CD4-positive, alpha-beta T cell treated with Interleukin-21 for 1 hour (primary cell): ENCODE measurements around the gene PFDN5.

Experiments used
- DNase-seq: peaks from one replicate; pipeline ENCODE4 v3.0.0-alpha.2; 2020

Gene PFDN5

GRCh38 chr12:53295070-53295890 lies at the start of gene PFDN5:
TSS of gene PFDN5 (plus strand) at chr12:53295542. CDS start at chr12:53295568, 26 bp downstream.
- DNase-seq = peak; percentile 93

GRCh38 chr12:53251477-53252348 lies 43.6 kb upstream of the PFDN5 start:
- DNase-seq = peak; percentile 77

GRCh38 chr12:53252349-53252916 lies 42.9 kb upstream of the PFDN5 start:
- no peak for DNase-seq

DNA sequence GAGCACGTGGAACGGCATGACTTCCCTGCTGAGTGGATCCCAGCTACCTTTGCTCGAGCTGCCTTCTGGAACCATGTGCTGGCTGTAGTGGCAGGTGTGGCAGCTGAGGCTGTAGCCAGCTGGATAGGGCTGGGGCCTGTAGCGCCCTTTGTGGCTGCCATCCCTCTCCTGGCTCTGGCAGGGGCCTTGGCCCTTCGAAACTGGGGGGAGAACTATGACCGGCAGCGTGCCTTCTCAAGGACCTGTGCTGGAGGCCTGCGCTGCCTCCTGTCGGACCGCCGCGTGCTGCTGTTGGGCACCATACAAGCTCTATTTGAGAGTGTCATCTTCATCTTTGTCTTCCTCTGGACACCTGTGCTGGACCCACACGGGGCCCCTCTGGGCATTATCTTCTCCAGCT lies 42.0 kb upstream of the PFDN5 start:
- no peak for DNase-seq

- DNase-seq = no peak
Measured at GRCh38 chr12:53254816-53255545, 40.4 kb upstream of the PFDN5 start.

DNA sequence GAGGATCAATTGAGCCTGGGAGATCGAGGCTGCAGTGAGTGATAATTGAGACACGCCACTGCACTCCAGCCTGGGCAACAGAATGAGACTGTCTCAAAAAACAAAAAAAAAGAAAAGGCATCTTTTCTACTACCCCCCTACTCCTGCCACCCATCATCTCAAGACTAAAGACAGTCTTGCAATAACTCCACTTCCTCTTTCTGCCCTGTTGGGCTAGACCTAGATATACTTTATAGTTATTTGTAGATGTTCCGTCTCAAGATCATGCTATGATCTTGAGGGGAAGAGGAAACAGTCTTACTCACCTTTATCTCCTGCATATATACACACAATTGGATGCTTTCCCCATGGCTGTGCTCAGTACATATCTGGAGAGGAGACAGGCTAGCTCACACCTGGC lies 39.3 kb upstream of the PFDN5 start:
- DNase-seq = no peak

DNA sequence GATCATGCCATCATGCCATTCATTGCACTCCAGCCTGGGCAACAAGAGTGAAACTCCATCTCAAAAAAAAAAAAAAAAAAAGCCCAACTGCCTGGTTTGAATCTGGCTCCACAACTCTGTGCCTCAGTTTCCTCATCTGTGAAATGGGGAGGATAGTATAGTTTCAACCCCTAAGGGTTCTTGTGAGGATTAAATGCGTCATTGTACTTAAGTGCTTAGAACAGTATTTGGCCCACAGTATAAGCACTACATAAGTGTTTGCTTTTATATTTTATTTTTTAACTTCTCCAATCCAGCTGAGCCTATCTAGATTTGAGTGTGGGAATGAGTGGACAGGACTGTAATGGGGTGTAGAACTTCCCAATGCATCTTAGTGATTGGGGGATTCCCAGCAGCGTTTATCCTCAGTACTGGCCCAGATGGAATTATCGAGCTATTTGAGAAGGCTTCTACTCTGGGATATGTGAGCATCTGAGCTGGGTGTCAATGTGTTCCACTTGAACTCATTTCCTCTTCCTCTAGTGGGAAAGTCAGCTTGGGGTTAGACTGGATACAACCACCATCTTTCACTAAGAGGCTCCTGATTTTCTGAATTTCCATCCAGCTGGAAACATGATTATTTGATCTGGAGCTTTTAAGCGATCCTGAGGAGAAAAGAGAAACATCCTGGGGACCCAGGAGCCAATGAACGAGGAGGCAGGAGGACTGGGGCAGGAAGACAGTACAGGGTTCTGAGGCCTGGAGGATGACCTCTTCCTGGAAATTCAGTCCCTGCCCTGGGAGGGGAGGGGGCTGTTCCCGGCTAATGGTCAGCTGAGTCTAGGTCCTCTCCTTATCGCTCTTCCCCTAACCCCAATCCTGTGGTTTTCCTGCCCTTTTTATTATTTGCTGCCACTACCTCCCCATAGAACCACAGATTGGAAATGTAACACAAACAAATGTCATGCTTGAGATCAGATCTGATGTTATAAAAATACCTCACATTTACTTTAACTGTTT lies 36.5 kb upstream of the PFDN5 start:
- DNase-seq = no peak

DNA sequence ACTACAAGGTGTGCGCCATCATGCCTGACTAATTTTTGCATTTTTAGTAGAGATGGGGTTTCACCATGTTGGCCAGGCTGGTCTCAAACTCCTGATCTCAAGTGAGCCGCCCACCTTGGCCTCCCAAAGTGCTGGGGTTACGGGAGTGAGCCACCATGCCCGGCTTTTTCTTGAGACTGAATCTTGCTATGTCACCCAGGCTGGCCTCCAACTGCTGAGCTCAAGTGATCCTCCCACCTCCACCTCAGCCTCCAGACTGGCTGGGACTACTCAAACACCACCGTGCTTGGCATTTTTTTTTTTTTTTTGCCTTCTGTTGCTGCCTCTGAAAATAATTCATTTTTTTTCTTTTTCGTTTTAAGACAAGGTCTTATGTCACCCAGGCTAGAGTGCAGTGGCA lies 35.5 kb upstream of the PFDN5 start:
- DNase-seq = no peak

GRCh38 chr12:53265783-53266182 lies 29.6 kb upstream of the PFDN5 start:
- no peak for DNase-seq

DNA sequence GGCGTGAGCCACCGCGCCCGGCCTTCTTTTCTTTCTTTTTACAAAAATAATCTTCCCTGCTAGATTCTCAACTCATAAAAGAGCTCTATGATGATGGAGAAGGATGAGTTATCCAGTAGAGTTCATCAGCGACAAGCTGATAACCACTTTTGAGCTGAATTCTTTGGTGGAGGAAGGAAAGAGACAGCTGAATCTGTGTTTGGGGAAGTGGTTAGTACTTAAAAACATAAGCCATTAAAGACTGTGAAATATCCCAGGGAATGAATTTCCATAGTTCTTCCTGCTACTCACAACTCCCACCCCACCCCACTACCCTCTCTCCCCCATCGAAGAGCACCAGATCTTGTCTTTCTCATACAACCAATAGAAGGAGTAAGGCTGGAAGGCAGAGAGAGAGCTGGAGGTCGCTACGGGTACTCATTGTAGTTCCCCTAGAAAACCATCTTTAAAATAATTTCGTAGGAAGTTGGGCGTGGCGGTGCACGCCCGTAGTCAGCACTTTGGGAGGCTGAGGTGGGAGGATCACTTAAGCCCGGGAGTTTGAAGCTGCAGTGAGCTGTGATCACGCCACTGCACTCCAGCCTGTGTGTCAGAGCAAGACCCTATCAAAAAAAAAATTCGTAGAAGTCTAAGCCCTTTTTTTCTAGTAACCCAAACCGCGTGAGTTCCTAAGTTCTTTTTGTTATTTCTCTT lies 27.9 kb upstream of the PFDN5 start:
- DNase-seq = no peak

GRCh38 chr12:53267999-53268629 lies 27.2 kb upstream of the PFDN5 start, which contains the start of gene ESPL1:
TSS of gene ESPL1 (plus strand) at chr12:53268299. CDS start at chr12:53268767, 468 bp downstream.
- DNase-seq = peak; percentile 86

GRCh38 chr12:53268630-53269562 lies 26.4 kb upstream of the PFDN5 start:
- DNase-seq = no peak

DNA sequence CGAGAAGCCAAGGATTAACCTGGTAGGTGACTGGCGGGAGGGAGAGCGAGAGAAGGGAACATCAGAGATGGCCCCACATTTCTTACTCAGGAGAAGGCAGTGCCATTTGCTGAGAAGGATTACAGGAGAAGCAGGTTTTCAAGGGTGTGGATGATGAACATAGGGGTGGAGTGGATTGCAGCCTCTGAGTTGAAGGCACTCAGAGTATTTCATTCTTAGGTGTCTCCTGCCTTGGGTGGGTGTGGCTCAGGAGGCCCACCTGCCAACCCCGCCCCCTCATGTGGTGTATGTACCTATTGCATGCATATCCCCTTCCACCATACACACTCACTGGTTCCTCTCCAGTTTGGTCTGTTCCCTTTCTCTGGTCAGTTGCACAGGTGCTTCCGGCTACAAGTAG lies 20.9 kb upstream of the PFDN5 start:
- DNase-seq = no peak

GRCh38 chr12:53276511-53276910 lies 18.8 kb upstream of the PFDN5 start:
- DNase-seq = no peak

DNA sequence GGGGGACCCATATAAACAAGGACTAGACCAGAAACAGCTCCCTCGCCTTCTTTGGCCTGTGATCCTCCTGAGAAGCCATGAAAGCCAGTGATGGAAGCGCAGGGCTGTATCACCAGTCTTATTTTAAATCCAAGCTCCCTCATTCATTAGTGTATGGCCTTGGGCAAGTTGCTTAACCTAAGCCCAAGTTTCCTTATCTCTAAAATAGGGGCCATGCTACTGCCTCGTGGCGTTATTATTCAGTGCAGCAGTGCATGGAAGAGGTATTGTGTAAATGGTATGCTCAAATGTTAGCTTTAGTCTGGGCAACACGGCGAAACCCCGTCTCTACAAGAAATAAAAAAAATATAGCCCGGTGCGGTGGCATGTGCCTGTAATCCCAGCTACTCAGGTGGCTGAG lies 17.4 kb upstream of the PFDN5 start:
- no peak for DNase-seq

GRCh38 chr12:53279283-53279869 lies 16.0 kb upstream of the PFDN5 start:
- DNase-seq = no peak

DNA sequence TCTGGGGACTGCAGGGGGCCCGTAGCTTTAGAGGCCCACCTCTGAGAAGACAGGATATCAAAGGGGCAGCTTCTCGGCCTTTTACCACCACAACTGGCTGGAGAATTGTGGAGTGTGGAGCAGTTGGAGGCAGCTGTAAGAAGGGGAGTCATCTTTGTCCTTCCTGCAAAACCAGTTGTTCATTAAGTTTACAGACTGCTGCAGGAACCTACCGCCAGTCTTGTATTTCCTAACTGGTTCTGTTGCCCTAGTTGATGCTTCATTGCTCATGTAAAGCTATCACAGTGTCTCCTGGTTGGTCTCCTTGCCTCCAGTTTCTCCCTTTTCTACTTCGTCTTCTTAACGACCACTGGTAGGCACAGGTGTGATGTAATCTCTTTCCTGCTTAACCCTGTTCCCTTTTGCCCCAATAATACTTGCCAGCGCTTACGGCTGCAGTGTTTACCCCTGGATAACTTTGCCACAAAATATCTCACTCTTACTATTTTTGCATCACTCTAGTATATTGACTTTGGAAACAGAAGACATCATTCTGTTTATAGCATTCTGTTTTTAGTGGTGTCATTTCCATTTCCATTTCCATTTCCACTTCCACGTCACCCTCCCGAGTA lies 15.3 kb upstream of the PFDN5 start:
- no peak for DNase-seq

GRCh38 chr12:53286448-53286847 lies 8.9 kb upstream of the PFDN5 start:
- no peak for DNase-seq
